HG03175 (cell line): ENCODE measurements around the gene IARS2.
"Not testable (repeated sequence)": the region's sequence is repeated elsewhere in the genome, so short reads cannot be mapped to it uniquely, and the experiment has no call there.

Source experiments
- ATAC-seq: cut with Tn5 transposase; IDR thresholded peaks from one replicate; pipeline ENCODE4 v1.9.1; 2021; ENCODE audit warnings: mild to moderate bottlenecking, moderate library complexity; ENCODE audit not compliant: unreplicated experiment

Gene IARS2

GRCh38 chr1:220160027-220160426 lies 66.1 kb downstream of the IARS2 start:
- ATAC-seq = no peak

GRCh38 chr1:220164116-220164515 lies 70.2 kb downstream of the IARS2 start:
- no peak for ATAC-seq

GRCh38 chr1:220164517-220164916 lies 70.6 kb downstream of the IARS2 start:
- ATAC-seq = no peak

GRCh38 chr1:220166853-220167252 lies 72.9 kb downstream of the IARS2 start:
- ATAC-seq = no peak

GRCh38 chr1:220169887-220170286 lies 76.0 kb downstream of the IARS2 start:
- ATAC-seq = not testable (repeated sequence)

- ATAC-seq = no peak
Observed at GRCh38 chr1:220170836-220171526, 77.0 kb downstream of the IARS2 start.

- ATAC-seq = no peak
Observed at GRCh38 chr1:220176540-220176939, 82.6 kb downstream of the IARS2 start.

GRCh38 chr1:220182111-220182510 lies 88.2 kb downstream of the IARS2 start:
- no peak for ATAC-seq

GRCh38 chr1:220182656-220183055 lies 88.7 kb downstream of the IARS2 start:
- ATAC-seq = no peak

- no peak for ATAC-seq
Observed at GRCh38 chr1:220184506-220184905, 90.6 kb downstream of the IARS2 start.

- no peak for ATAC-seq
Observed at GRCh38 chr1:220186752-220187151, 92.8 kb downstream of the IARS2 start.

GRCh38 chr1:220188538-220188937 lies 94.6 kb downstream of the IARS2 start:
- ATAC-seq = no peak

GRCh38 chr1:220189750-220190347 lies 95.9 kb downstream of the IARS2 start:
- no peak for ATAC-seq

- no peak for ATAC-seq
Observed at GRCh38 chr1:220195701-220196100, 101.8 kb downstream of the IARS2 start.
